ENCODE data around the gene DPP4. TPM values are rescaled to one million over a fixed set of nuclear protein-coding genes. Genes with fewer than 3 reads are reported as not detected.
A peak's percentile ranks its signal among the peaks of the same experiment; 100 is the strongest.

DPP4 gene
- total and polyA plus RNA-seq, 2 donors from 2014 or later, result 29.4 to 74.8 TPM

DNA sequence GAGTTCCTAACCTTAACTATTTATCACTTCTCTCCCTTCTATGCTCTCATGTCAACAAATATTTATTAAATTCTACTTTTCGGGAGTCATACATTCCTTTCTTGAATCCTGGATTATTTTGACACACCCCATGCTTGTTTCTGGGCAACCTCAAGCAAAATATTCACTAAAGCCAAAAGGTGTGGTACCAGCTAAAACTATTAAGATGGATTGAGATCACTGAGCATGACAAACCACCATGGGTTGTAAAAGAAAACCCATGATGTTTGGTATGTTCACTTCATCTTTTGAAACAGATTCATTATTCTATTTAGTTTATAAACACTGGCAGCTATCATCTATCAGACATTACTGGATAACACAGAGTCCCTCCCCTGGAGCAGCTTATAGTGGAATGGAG, 32.5 kb downstream of the DPP4 start:
- DNase-seq (no peak), FAIRE-seq (no peak)
- H3K4me1 ChIP-seq (ENCODE audit: control insufficient read depth in 2 of 3, insufficient read depth in 2 of 3, low read depth in 1 of 3, low read length in 3 of 3), result no peaks in the 10 kb centered on the region
- no peak overlapping the region for H3K9ac ChIP-seq (ENCODE audit: low read length in 3 of 3)
- peaks cover 0 to 2% (median 2%) of the 10 kb centered on the region in 3 donors for H3K36me3 ChIP-seq (ENCODE audit: control insufficient read depth in 2 of 3, insufficient read depth in 3 of 3, low read length in 3 of 3)
- TF ChIP-seq, protein P1, sequence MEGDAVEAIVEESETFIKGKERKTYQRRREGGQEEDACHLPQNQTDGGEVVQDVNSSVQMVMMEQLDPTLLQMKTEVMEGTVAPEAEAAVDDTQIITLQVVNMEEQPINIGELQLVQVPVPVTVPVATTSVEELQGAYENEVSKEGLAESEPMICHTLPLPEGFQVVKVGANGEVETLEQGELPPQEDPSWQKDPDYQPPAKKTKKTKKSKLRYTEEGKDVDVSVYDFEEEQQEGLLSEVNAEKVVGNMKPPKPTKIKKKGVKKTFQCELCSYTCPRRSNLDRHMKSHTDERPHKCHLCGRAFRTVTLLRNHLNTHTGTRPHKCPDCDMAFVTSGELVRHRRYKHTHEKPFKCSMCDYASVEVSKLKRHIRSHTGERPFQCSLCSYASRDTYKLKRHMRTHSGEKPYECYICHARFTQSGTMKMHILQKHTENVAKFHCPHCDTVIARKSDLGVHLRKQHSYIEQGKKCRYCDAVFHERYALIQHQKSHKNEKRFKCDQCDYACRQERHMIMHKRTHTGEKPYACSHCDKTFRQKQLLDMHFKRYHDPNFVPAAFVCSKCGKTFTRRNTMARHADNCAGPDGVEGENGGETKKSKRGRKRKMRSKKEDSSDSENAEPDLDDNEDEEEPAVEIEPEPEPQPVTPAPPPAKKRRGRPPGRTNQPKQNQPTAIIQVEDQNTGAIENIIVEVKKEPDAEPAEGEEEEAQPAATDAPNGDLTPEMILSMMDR (IDR thresholded peaks at IDR 0.05; ENCODE audit: borderline replicate concordance, extremely low read depth, insufficient read depth), result no peak
- H3K27ac ChIP-seq (ENCODE audit: low read depth in 2 of 2, low read length in 2 of 2), result no peak overlapping the region
- H3K27me3 ChIP-seq (ENCODE audit: control insufficient read depth, insufficient read depth, low read length), result no peaks in the 10 kb centered on the region
- no peak overlapping the region for H3K4me3 ChIP-seq (ENCODE audit: low read length in 3 of 3)
- intact Hi-C loops (cut with DNase I), result no loop called here
- H3K9me3 ChIP-seq (ENCODE audit: control insufficient read depth in 2 of 3, insufficient read depth in 1 of 3, low read length in 3 of 3), result no peaks in the 10 kb centered on the region

GRCh38 chr2:162038725-162039124, 35.3 kb downstream of the DPP4 start:
- Histone ChIP-seq H3K27ac (ENCODE audit: low read depth in 2 of 2, low read length in 2 of 2) (no peak overlapping the region), H3K9me3 (ENCODE audit: control insufficient read depth in 2 of 3, insufficient read depth in 1 of 3, low read length in 3 of 3) (no peaks in the 10 kb centered on the region), H3K4me3 (ENCODE audit: low read length in 3 of 3) (no peak overlapping the region), H3K36me3 (ENCODE audit: control insufficient read depth in 2 of 3, insufficient read depth in 3 of 3, low read length in 3 of 3) (peaks cover 0 to 2% (median 0%) of the 10 kb centered on the region in 3 donors), H3K4me1 (ENCODE audit: control insufficient read depth in 2 of 3, insufficient read depth in 2 of 3, low read depth in 1 of 3, low read length in 3 of 3) (no peaks in the 10 kb centered on the region), H3K27me3 (ENCODE audit: control insufficient read depth, insufficient read depth, low read length) (no peaks in the 10 kb centered on the region), H3K9ac (ENCODE audit: low read length in 3 of 3) (no peak overlapping the region)
- intact Hi-C loops (cut with DNase I), result no loop called here
- FAIRE-seq (no peak), DNase-seq (peak in 1 of 5 donors; percentile 21)
- TF ChIP-seq, protein P1 (IDR thresholded peaks at IDR 0.05; ENCODE audit: borderline replicate concordance, extremely low read depth, insufficient read depth), result no peak

DNA sequence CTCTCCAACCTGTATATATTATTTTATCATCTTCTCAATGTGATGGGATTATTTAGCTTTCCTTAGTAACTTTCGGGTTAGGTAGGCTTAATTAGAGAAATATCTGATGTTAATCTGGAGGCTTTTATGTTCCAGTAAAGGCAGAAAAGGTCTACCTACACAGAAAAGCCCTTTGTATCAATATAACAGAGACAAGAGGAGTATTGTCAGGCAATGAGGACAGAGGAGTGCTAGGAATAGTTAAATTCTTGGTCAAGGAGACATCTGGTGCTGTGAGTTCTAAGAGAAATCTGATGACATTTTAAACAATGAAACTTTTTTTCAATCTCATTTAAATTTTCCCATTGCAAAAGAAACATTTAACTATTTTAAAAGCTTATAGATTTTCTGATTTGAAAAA, 36.1 kb downstream of the DPP4 start:
- Histone ChIP-seq H3K36me3 (ENCODE audit: control insufficient read depth in 2 of 3, insufficient read depth in 3 of 3, low read length in 3 of 3) (no peaks in the 10 kb centered on the region), H3K4me3 (ENCODE audit: low read length in 3 of 3) (no peak overlapping the region), H3K27me3 (ENCODE audit: control insufficient read depth, insufficient read depth, low read length) (no peaks in the 10 kb centered on the region), H3K4me1 (ENCODE audit: control insufficient read depth in 2 of 3, insufficient read depth in 2 of 3, low read depth in 1 of 3, low read length in 3 of 3) (no peaks in the 10 kb centered on the region), H3K9me3 (ENCODE audit: control insufficient read depth in 2 of 3, insufficient read depth in 1 of 3, low read length in 3 of 3) (no peaks in the 10 kb centered on the region), H3K27ac (ENCODE audit: low read depth in 2 of 2, low read length in 2 of 2) (no peak overlapping the region), H3K9ac (ENCODE audit: low read length in 3 of 3) (no peak overlapping the region)
- no peak for FAIRE-seq
- TF ChIP-seq, protein P1 (IDR thresholded peaks at IDR 0.05; ENCODE audit: borderline replicate concordance, extremely low read depth, insufficient read depth), result no peak
- no peak for DNase-seq
- intact Hi-C loops (cut with DNase I), result no loop called here
